IPS-18a (cell line): ENCODE data around the gene JAKMIP3.

Source experiments
- H3K27ac ChIP-seq: one replicate; pipeline ENCODE4 v1.5.1; 2013; ENCODE audit warnings: low read length
- H3K27me3 ChIP-seq: one replicate; pipeline ENCODE4 v1.6.1; 2013; ENCODE audit warnings: mild to moderate bottlenecking, low read length; ENCODE audit not compliant: control insufficient read depth, insufficient read depth
- H3K36me3 ChIP-seq: one replicate; pipeline ENCODE4 v1.6.1; 2013; ENCODE audit warnings: low read depth, low read length; ENCODE audit not compliant: control insufficient read depth
- H3K4me1 ChIP-seq: one replicate; pipeline ENCODE4 v1.6.1; 2013; ENCODE audit warnings: low read depth, low read length; ENCODE audit not compliant: control insufficient read depth
- H3K4me3 ChIP-seq: one replicate; pipeline ENCODE4 v1.5.1; 2013; ENCODE audit warnings: low read length
- H3K9ac ChIP-seq: one replicate; pipeline ENCODE4 v1.6.1; 2013; ENCODE audit warnings: mild to moderate bottlenecking, low read length, moderate library complexity
- H3K9me3 ChIP-seq: one replicate; pipeline ENCODE4 v1.6.1; 2013; ENCODE audit warnings: low read depth, low read length; ENCODE audit not compliant: control insufficient read depth

Gene JAKMIP3

DNA sequence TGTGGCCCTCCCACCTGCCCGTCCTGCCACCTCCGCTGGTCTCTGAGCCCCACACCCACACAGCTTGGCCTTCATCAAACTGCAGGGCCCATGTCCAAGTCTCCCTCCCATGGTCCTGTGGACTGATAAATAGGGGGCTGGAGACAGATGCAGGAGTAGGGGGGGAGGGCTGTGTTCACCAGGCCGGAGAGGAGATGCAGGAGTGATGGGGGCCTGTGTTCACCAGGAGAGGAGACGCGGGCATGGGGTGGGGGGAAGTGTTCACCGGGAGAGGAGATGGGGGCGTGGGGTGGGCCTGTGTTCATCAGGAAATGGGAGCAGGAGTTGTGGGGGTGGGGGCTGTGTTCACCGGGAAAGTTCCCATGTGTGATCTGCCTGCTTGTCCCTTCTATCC lies 37.0 kb downstream of the JAKMIP3 start:
- Histone ChIP-seq H3K27me3 (no peaks in the 10 kb centered on the region), H3K9ac (no peak overlapping the region), H3K4me3 (no peak overlapping the region), H3K27ac (no peak overlapping the region), H3K36me3 (no peaks in the 10 kb centered on the region), H3K4me1 (no peaks in the 10 kb centered on the region), H3K9me3 (no peaks in the 10 kb centered on the region)

DNA sequence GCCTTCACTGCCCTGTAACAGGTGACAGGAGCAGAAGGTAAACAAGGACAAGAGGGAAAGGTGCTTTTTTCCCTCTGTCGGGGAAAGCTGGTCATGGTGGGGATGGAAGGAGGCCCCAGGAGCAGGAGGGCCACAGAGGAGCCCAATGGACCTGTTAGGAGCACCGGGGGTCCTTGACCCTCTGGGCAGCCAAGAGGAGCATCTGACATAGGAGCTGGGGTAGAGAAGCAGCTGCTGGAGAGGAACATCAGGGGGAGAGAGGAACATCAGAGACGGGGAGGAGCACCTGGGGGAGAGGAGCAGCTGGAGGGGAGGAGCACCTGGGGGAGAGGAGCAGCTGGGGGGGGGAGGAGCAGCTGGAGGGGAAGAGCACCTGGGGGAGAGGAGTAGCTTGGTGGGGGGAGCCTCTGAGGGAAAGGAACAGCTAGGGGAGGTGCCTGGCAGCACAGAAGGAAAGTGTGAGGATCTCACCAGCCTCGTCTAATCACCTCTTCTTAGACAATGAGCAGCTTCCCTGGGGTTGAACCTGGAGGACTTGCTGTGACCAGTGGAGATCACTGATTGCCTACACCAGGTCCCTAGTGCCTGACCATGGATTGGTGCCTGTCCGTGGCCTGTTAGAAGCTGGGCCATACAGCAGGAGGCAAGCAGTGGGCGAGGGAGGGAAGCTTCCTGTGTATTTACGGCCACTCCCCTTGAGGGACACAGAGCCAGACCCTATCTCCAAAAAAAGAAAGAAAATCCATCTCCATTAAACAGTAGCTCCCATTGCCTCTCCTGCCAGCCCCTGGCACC lies 37.6 kb downstream of the JAKMIP3 start:
- Histone ChIP-seq H3K27me3 (no peaks in the 10 kb centered on the region), H3K4me1 (no peaks in the 10 kb centered on the region), H3K9ac (no peak overlapping the region), H3K36me3 (no peaks in the 10 kb centered on the region), H3K27ac (no peak overlapping the region), H3K9me3 (no peaks in the 10 kb centered on the region), H3K4me3 (no peak overlapping the region)

DNA sequence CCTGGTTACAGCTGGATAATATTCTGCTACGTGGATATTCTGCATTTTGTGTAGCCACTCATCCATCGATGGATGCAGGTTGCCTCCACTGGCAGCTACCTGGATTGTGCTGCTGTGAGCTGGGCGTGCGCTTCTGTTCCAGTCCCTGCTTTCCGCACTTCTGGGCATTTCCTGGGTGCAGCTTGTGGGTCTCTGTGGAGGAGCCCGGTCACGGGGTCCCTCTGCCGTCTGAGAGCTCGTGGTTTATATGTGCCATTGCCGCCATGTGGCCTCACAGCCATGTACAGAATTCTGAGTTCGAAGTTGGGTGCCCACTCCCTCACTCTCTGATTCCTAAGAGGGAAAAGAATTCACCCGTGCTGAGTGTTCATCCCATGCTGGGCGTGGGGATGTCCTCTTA lies 38.3 kb downstream of the JAKMIP3 start:
- Histone ChIP-seq H3K4me1 (no peaks in the 10 kb centered on the region), H3K27ac (no peak overlapping the region), H3K9me3 (no peaks in the 10 kb centered on the region)

DNA sequence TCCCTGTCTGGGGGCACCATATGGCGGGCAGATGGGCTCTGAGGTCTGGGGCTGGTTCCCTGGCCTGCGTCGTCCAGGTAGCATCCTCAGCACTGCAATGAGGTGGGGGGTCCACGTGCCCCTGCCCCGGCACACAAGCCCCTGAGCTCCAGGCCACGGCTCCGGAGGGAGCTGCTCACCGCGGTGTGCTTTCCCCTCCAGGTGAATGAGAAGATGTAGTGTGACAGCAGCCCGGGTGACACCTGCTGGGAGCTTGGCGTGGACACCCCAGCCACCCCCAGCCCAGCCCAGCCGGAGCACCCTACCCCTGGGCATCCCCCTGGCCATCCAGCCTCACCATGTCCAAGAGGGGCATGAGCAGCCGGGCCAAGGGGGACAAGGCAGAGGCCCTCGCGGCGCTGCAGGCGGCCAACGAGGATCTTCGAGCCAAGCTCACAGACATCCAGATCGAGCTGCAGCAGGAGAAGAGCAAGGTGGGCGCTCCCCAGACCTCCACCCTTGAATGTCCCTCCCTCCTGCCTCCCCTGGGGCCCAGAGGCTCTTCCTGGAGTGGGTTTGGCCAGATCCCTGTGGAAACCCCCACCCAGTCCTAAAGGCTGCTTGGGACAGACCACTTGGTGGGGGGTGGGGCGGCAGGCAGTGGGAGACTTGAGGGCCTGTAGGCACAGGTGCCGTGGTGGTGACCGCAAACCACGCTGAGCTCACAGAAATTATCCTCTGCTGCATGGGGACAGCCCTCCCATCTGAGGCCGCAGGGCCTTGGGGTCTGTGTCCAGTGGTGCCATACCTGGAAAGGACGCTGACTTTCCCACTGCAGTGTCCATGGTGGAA lies 38.9 kb downstream of the JAKMIP3 start:
- Histone ChIP-seq H3K4me1 (no peaks in the 10 kb centered on the region), H3K27ac (no peak overlapping the region), H3K27me3 (no peaks in the 10 kb centered on the region), H3K36me3 (no peaks in the 10 kb centered on the region), H3K9me3 (no peaks in the 10 kb centered on the region), H3K9ac (no peak overlapping the region), H3K4me3 (no peak overlapping the region)

More for the DNA sequence above, 38.3 kb downstream of the JAKMIP3 start:
- no peak overlapping the region for H3K4me3 ChIP-seq
- H3K9ac ChIP-seq = no peak overlapping the region
- no peaks in the 10 kb centered on the region for H3K36me3 ChIP-seq
- no peaks in the 10 kb centered on the region for H3K27me3 ChIP-seq

DNA sequence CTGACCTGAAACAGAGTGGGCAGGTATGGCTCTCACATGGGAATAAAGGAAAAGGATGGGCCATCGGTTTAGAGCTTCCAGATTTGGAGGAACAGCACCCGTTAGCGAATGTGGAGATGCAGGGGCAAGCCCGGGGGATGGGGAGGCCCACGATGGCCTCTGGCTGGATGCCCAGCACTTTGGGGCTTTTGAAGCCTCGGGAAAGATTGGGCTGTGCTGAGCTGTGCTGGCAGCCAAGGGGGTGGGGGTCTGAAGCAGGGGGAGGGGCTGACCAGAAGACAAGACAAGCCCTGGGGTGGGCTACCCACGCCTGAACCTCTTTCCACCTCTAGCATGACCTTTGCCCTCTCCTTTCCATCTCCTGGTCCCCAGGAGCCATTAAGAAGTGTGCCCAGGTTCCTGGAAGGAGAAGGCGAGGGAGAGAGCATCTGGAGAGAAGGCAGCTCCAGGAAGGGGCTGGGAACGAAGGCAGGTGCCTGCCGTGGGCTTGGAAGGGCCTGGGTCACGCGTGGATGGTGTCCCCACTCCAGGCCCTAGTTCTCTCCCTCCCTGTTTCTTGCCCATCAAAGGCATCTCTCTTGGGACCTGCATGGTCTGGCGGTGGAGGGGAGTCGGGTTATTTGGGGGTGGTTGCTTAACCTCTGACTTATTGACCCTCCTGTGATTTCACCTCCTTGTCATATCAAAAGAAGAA lies 39.7 kb downstream of the JAKMIP3 start:
- Histone ChIP-seq H3K36me3 (no peaks in the 10 kb centered on the region), H3K9ac (no peak overlapping the region), H3K4me3 (no peak overlapping the region)

DNA sequence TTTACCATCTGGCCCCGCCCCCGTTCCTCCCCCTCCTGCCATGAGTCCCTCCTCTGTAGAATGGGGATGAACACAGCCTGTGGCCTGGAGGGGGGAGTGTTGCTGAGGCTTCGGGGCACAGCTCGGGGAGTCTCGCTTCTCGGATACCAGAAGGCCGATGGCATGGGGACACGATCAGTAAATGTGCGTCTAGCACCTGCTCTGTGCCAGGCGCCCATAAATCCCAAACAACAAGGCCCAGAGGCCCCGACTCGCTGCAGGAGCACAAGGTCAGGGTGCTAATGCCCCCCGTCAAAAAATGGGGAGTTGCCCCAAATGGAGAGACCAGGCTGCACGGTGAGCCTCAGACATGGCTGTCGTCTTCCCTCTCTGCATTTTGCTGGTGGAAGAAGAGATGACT lies 40.7 kb downstream of the JAKMIP3 start:
- no peaks in the 10 kb centered on the region for H3K4me1 ChIP-seq
- no peaks in the 10 kb centered on the region for H3K36me3 ChIP-seq
- H3K9ac ChIP-seq = no peak overlapping the region
- no peak overlapping the region for H3K4me3 ChIP-seq
- no peak overlapping the region for H3K27ac ChIP-seq
- H3K27me3 ChIP-seq = no peaks in the 10 kb centered on the region
- no peaks in the 10 kb centered on the region for H3K9me3 ChIP-seq

More for the DNA sequence above, 39.7 kb downstream of the JAKMIP3 start:
- Histone ChIP-seq H3K27ac (no peak overlapping the region), H3K9me3 (no peaks in the 10 kb centered on the region), H3K27me3 (no peaks in the 10 kb centered on the region), H3K4me1 (no peaks in the 10 kb centered on the region)

DNA sequence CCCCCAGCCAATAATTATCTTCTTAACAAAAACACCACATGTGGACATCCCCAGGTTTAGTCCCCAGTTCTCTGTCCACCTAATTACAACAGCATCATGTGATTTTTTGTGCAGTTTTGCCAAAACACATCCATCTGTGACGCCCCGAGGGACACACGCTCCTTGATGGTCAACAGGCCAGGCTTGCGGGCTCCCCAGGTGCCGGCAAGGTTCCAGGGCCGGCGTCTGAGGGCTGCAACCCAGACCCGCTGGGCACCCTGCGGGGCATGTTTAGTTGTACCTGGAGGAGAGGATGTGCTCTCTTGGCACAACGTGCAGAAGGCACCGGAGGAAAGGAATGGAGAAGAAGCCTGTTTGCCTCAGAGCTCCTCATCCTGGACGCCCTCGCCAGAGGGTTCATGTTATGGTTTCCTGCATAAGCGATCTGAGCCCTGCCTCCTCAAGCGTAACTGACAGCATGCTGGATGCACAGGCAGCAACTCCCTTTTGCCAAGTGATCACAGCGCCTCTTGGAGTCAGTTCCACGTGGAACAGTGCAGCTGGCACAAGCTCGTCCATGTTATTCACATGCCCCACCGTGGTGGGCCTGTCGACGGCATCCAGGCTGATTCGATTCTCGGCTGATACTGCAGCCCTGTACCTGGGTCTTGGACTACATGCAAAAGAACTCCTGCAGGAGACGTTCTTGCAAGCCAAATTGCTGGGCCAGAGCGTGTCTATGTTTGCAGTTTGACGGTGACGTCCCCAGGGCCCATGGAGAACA lies 41.6 kb downstream of the JAKMIP3 start:
- Histone ChIP-seq H3K4me1 (no peaks in the 10 kb centered on the region), H3K4me3 (no peak overlapping the region), H3K27me3 (no peaks in the 10 kb centered on the region), H3K36me3 (no peaks in the 10 kb centered on the region), H3K9ac (no peak overlapping the region), H3K27ac (no peak overlapping the region), H3K9me3 (no peaks in the 10 kb centered on the region)

DNA sequence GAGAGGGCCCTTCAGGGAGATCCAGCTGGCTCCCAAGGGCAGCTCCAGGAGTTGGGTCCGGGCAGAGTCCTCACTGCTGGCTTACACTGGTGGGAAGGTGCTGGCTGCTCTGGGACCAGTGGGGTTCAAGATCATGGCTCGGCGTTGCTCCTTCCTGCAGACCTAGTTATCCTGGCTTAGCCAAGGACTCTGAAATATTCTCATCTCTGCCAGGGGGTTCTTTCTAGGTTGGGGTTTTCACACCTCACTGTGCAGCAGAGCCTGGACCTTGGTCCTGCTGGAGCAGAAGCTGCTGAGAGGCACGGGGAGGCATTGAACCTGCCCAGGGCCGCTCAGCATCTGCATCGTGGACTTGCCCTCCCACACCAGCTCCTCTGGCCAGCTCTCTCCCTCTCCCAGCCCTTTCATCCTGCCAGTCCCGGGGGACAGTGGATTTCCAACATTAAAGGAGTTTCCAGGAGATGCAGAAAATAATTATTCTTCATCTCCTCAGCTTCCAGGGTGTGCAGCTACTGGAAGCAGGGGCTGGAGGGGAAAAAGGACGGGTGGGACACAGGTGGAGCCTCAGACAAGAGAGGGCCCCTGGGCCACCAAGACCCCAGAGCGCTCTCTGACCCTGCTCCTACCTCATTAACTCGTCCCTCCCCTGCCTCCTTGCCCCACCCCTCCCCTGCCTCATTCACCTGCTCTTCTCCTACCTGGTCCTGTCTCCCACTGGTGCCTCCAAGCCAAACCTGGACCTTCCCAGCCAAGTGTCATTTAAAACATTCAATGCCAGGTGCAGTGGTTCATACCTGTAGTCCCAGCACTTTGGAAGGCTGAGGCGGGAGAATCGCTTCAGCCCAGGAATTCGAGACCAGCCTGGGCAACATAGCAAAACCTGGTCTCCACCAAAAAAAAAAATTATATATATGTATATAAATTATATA lies 42.5 kb downstream of the JAKMIP3 start:
- Histone ChIP-seq H3K4me3 (no peak overlapping the region), H3K27me3 (no peaks in the 10 kb centered on the region), H3K36me3 (no peaks in the 10 kb centered on the region), H3K9me3 (no peaks in the 10 kb centered on the region), H3K9ac (no peak overlapping the region), H3K4me1 (no peaks in the 10 kb centered on the region), H3K27ac (no peak overlapping the region)

DNA sequence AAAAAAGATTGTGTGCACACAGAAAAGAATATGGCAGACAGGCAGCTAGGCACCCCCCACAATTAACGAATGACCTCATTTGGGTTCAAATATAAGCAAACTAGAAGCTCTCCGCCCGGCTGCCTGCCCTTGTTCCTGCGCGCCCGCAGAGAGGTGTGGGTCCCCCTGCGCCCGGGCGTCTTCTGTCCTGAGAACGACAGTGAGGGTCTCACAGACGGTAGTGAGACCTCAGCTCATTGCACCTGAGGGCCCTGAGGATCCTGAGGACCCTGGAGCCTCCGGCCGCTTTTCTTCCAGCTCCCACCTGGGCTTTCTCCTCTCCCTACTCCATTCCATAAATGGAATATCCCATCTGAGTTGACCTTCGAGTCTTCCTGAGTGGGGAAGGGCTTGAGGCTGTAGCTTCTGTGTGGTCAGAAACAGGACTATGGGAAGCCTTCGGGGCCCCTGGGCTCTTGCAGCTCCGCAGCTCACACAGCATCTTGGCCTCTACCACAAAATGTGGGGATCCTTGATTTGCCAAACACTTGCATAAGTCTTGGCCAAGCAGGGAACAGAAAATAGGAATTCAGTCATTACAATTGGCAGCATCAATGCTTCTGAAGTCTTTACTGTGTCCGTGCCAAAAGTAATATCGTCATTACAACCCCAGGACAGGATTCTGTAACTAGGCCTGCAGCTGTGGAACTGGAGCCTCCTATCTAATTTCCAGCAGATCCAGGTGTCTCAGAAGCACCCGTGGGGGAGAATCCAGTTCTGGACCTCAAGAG lies 43.8 kb downstream of the JAKMIP3 start:
- no peaks in the 10 kb centered on the region for H3K27me3 ChIP-seq
- H3K9ac ChIP-seq = no peak overlapping the region
- H3K27ac ChIP-seq = no peak overlapping the region
- no peaks in the 10 kb centered on the region for H3K4me1 ChIP-seq
- no peak overlapping the region for H3K4me3 ChIP-seq
- no peaks in the 10 kb centered on the region for H3K9me3 ChIP-seq
- H3K36me3 ChIP-seq = no peaks in the 10 kb centered on the region

DNA sequence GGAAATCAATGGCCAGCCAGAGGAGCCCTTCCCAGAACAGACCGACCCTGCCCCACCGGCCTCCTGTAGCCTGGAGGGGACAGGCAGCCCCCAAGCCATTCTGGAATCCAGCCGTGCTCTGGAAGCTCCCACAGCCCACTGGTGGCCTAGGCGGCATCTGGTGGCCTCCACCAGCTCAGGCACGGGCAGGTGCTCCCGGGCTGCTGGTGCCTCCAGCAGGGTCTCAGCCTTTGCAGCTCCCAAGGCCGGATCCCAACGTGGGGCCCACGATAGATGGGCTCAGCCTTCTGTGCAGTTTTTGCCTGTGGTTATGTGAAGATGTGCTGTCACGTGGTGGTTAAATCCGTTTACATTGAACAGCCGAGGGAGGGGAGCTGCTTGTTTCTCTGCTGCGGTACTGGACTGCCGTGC lies 44.4 kb downstream of the JAKMIP3 start:
- H3K9ac ChIP-seq = no peak overlapping the region
- H3K27me3 ChIP-seq = no peaks in the 10 kb centered on the region
- H3K36me3 ChIP-seq = no peaks in the 10 kb centered on the region
- H3K4me3 ChIP-seq = no peak overlapping the region
- H3K4me1 ChIP-seq = no peaks in the 10 kb centered on the region
- no peaks in the 10 kb centered on the region for H3K9me3 ChIP-seq
- no peak overlapping the region for H3K27ac ChIP-seq
